K562 (cell line): ENCODE measurements around the gene ZNF646. TPM values are rescaled to one million over a fixed set of nuclear protein-coding genes. Genes with fewer than 3 reads are reported as not detected.

Source experiments
- ATAC-seq: fragments of 200-7000 bp; cut with Tn5 transposase; 3 replicates; pipeline ENCODE4 v1.9.1; 2020; ENCODE audit warnings: moderate library complexity
- BruUV-seq: library from RNA; stranded (reverse); fragments of 400-500 nt; replicated peaks from 2 replicates; lab custom pipeline; 2021; lab: Mats Ljungman, UMichigan
- CTCF ChIA-PET: fragments of 300-600 bp; formaldehyde crosslinking; extraction: SDS; loops from one replicate; lab custom pipeline; 2021; ENCODE audit warnings: low intra/inter-chr PET ratio; lab: Yijun Ruan, JAX
- POLR2A ChIA-PET: fragments of 300-600, 350-650 bp; sonication (Branson Sonifier 250); formaldehyde crosslinking; extraction: SDS; loops from one replicate; lab custom pipeline; 2021; ENCODE audit warnings: antibody characterized with exemption, inconsistent platforms; lab: Yijun Ruan, JAX
- DNase-seq, 4 experiments: peaks; one replicate each; pipeline versions ENCODE4 v3.0.0 to v3.0.0-alpha.2; 2011 to 2018; ENCODE audit warnings: low spot score in 3 of 4, mixed read lengths in 3 of 4; ENCODE audit errors: extremely low read depth in 1 of 4
- FAIRE-seq: peaks from 2 replicates; lab custom pipeline; 2011; peaks lifted over from hg19 to GRCh38; lab: Jason Lieb, UNC
- H2AFZ ChIP-seq: 2 replicates; pipeline ENCODE4 v1.6.0; 2011; ENCODE audit warnings: low read depth, low read length, control low read depth, inconsistent platforms
- H3K27ac ChIP-seq: fragments of 200-600 bp; 3 replicates; pipeline ENCODE4 v1.8.0; 2011; ENCODE audit warnings: low read depth, mild to moderate bottlenecking, control low read depth, inconsistent platforms, low read length, moderate library complexity, mixed read lengths; ENCODE audit errors: extremely low read depth
- H3K27me3 ChIP-seq, 2 experiments: fragments of 300-600 bp in 1 of 2; 2 replicates in 1 of 2; 3 replicates in 1 of 2; pipeline versions ENCODE4 v1.6.0 to v1.8.0; 2011; ENCODE audit warnings: inconsistent platforms in 2 of 2, low read length in 2 of 2, mild to moderate bottlenecking in 1 of 2, mixed read lengths in 1 of 2, moderate library complexity in 1 of 2; ENCODE audit not compliant: control insufficient read depth in 2 of 2, insufficient read depth in 2 of 2
- H3K36me3 ChIP-seq: fragments of 300-600 bp; 3 replicates; pipeline ENCODE4 v1.8.0; 2011; ENCODE audit warnings: mild to moderate bottlenecking, low read length, inconsistent platforms; ENCODE audit not compliant: control insufficient read depth, insufficient read depth
- H3K4me1 ChIP-seq, 2 experiments: fragments of 200-600 bp in 1 of 2; replicated peaks in 1 of 2; 2 replicates in 1 of 2; 3 replicates in 1 of 2; pipeline versions ENCODE4 v1.5.1 to v1.8.0; 2011; ENCODE audit warnings: inconsistent platforms in 2 of 2, low read length in 2 of 2, mild to moderate bottlenecking in 1 of 2, mixed read lengths in 1 of 2, moderate library complexity in 1 of 2; ENCODE audit not compliant: control insufficient read depth in 2 of 2, insufficient read depth in 2 of 2
- H3K4me2 ChIP-seq: 2 replicates; pipeline ENCODE4 v1.6.1; 2011; ENCODE audit warnings: low read length, control low read depth, inconsistent platforms, mixed read lengths; ENCODE audit not compliant: insufficient read depth
- H3K4me3 ChIP-seq: fragments of 200-600 bp; sonication (generic), shearing (Covaris generic); 2 replicates; pipeline ENCODE4 v1.5.1; 2016; ENCODE audit warnings: control low read depth, inconsistent platforms
- H3K79me2 ChIP-seq: fragments of 200-600 bp; 3 replicates; pipeline ENCODE4 v1.8.0; 2011; ENCODE audit warnings: low read length, inconsistent platforms; ENCODE audit not compliant: control insufficient read depth, insufficient read depth
- H3K9ac ChIP-seq, 2 experiments: 2 replicates each; pipeline versions ENCODE4 v1.6.0 to v1.6.1; 2011; ENCODE audit warnings: low read depth in 2 of 2, low read length in 2 of 2, control low read depth in 1 of 2, inconsistent platforms in 1 of 2, mild to moderate bottlenecking in 1 of 2, mixed read lengths in 1 of 2; ENCODE audit not compliant: insufficient read depth in 1 of 2
- H3K9me1 ChIP-seq: one replicate; pipeline ENCODE4 v1.6.0; 2011; ENCODE audit warnings: inconsistent platforms, mild to moderate bottlenecking, low read length, moderate library complexity; ENCODE audit not compliant: control insufficient read depth, insufficient read depth
- H3K9me3 ChIP-seq: replicated peaks from 2 replicates; pipeline ENCODE4 v1.5.1; 2011; ENCODE audit warnings: low read depth, low read length, inconsistent platforms; ENCODE audit not compliant: control insufficient read depth, insufficient read depth
- H4K20me1 ChIP-seq: replicated peaks from 2 replicates; pipeline ENCODE4 v1.6.1; 2011; ENCODE audit warnings: low read length, inconsistent platforms, mixed read lengths; ENCODE audit not compliant: control insufficient read depth, insufficient read depth
- ARHGAP35 ChIP-seq: fragments of 450-650 bp; IDR thresholded peaks from 2 replicates; pipeline ENCODE4 v1.6.1; 2018; ENCODE audit not compliant: partially characterized antibody
- NCOR1 ChIP-seq: fragments of 450-650 bp; IDR thresholded peaks from 2 replicates; pipeline ENCODE4 v1.6.1; 2016; ENCODE audit warnings: mild to moderate bottlenecking, moderate library complexity
- POLR2G ChIP-seq: fragments of 200-400 bp; formaldehyde crosslinking; IDR thresholded peaks from 2 replicates; pipeline ENCODE4 v1.6.1; 2017; ENCODE audit warnings: low read depth, mild to moderate bottlenecking, antibody characterized with exemption, low read length, moderate library complexity
- WGBS: fragments of 100-300 bp; shearing (Covaris generic); methylation state at CpG from one replicate; pipeline ENCODE4 v1.1.6; 2016; ENCODE audit warnings: low coverage, mixed read lengths; ENCODE audit not compliant: insufficient coverage; ENCODE audit errors: missing lambda C conversion rate; 5-methylcytosine and 5-hydroxymethylcytosine counted together
- in situ Hi-C: fragments of 300-500 bp; cut with MboI; formaldehyde crosslinking; loops from 4 replicates; pipeline ENCODE4 v1.15.0; 2018; ENCODE audit warnings: inconsistent platforms, mixed read lengths
- intact Hi-C: fragments of 100-400 bp; cut with micrococcal nuclease; formaldehyde crosslinking; loops from 2 replicates; pipeline ENCODE4 v1.14.2; 2022
- polyA plus RNA-seq, 8 experiments: library from polyadenylated mRNA; depleted of rRNA in 4 of 8; stranded (reverse) in 5 of 8; unstranded in 3 of 8; fragments of >200 nt; fragmentation: Nextera tagmentation in 2 of 8; fragmentation: Illumina TruSeq in 1 of 8; extraction: Ambion mirVana in 2 of 8; extraction: Trizol in 1 of 8; gene quantifications; 2 replicates each; pipeline versions ENCODE4 v1.2.1 to v1.2.3, GENCODE V29; 2011 to 2014; ENCODE audit warnings: inconsistent platforms in 1 of 8, missing spikeins in 1 of 8
- total RNA-seq, 7 experiments: library from RNA; depleted of rRNA in 6 of 7; stranded (reverse); fragments of >200 nt in 6 of 7; fragmentation: Illumina TruSeq in 2 of 7; extraction: Trizol in 2 of 7; gene quantifications; 2 replicates each; pipeline versions ENCODE4 v1.2.1 to v1.2.3, GENCODE V29; 2011 to 2021; ENCODE audit warnings: low replicate concordance in 1 of 7
- TF ChIP-seq, protein P1 (sequence below): IDR thresholded peaks from 2 replicates; pipeline ENCODE4 v1.6.1; 2016; ENCODE audit warnings: missing genetic modification characterization, missing compliant biosample characterization

ZNF646 gene
- total and polyA plus RNA-seq, 9 of the 15 experiments (the other 6 are each of a cell fraction or from before 2014, with no cell fraction given), result 0.08 to 20.6 (median 8.0) TPM

DNA sequence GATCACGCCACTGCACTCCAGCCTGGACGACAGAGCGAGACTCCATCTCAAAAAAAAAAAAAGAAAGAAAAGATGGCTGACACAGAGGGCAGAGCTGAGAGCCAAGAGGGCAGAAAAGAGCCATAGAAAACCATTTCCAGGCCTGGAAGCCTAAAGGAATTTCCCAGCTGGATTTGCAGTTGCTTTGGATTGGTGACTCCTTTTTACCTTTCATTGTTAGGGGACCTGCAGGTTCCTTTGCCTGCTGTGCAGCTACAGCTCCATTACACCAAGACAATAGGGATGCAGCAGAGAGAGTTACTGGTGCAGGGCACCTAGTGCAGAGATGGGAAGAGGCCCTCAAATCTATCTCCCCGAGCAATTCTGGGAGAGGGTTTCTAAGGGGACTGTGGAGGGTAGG is 18.6 kb upstream of the ZNF646 start (continued):
- no peak for TF ChIP-seq NCOR1
- TF ChIP-seq, protein P1, sequence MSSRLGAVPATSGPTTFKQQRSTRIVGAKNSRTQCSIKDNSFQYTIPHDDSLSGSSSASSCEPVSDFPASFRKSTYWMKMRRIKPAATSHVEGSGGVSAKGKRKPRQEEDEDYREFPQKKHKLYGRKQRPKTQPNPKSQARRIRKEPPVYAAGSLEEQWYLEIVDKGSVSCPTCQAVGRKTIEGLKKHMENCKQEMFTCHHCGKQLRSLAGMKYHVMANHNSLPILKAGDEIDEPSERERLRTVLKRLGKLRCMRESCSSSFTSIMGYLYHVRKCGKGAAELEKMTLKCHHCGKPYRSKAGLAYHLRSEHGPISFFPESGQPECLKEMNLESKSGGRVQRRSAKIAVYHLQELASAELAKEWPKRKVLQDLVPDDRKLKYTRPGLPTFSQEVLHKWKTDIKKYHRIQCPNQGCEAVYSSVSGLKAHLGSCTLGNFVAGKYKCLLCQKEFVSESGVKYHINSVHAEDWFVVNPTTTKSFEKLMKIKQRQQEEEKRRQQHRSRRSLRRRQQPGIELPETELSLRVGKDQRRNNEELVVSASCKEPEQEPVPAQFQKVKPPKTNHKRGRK (tag), result no peak

GRCh38 chr16:31061126-31061812 is 13.0 kb upstream of the ZNF646 start:
- in situ Hi-C loops, result no loop called here
- Histone ChIP-seq H3K4me3 (no peak overlapping the region), H4K20me1 (no peaks in the 10 kb centered on the region), H3K79me2 (peaks cover 11% of the 10 kb centered on the region; the same call in 2 of the 3 replicates), H3K9ac (no peak overlapping the region), H3K9me1 (no peaks in the 10 kb centered on the region), H3K4me2 (no peak overlapping the region), H3K27ac (no peak overlapping the region), H2AFZ (no peak overlapping the region), H3K4me1 (peaks cover 0 to 19% of the 10 kb centered on the region in 2 experiments; a peak in 3 of 5 replicates), H3K27me3 (no peaks in the 10 kb centered on the region), H3K36me3 (peaks cover 42% of the 10 kb centered on the region; the same call in 2 of the 3 replicates), H3K9me3 (no peaks in the 10 kb centered on the region)
- no peak for TF ChIP-seq ARHGAP35
- peak; percentile 29; the same call in 1 of the 2 replicates for TF ChIP-seq POLR2G
- DNase-seq (no peak), ATAC-seq (no peak), FAIRE-seq (no peak)
- WGBS, result 96% methylated on average over 32 of the region's 42 CpGs
- ChIA-PET POLR2A (interaction anchor here (0.7 kb wide), 1 partner anchor 11 kb away, joined by 3 read pairs; no protein-coding TSS in a partner anchor), CTCF (no interaction called here)
- intact Hi-C loops, result no loop called here
- no TSS peak for BruUV-seq
